HG03521 (cell line): ENCODE data around the gene MGA.

ENCODE experiments used
- ATAC-seq: cut with Tn5 transposase; IDR thresholded peaks from one replicate; pipeline ENCODE4 v1.9.1; 2021; ENCODE audit warnings: mild to moderate bottlenecking, moderate library complexity; ENCODE audit not compliant: unreplicated experiment

Gene MGA

GRCh38 chr15:41780266-41780665 lies 120.1 kb downstream of the MGA start:
- ATAC-seq: no peak

GRCh38 chr15:41780727-41781126 lies 120.5 kb downstream of the MGA start:
- ATAC-seq: no peak

- no peak for ATAC-seq
Observed at GRCh38 chr15:41782371-41783282, 122.4 kb downstream of the MGA start.

GRCh38 chr15:41783296-41783695 lies 123.1 kb downstream of the MGA start:
- no peak for ATAC-seq

GRCh38 chr15:41788262-41788661 lies 128.1 kb downstream of the MGA start:
- ATAC-seq: no peak

- no peak for ATAC-seq
Observed at GRCh38 chr15:41789236-41789635, 129.0 kb downstream of the MGA start.

GRCh38 chr15:41789662-41790061 lies 129.5 kb downstream of the MGA start:
- ATAC-seq: no peak

- no peak for ATAC-seq
Observed at GRCh38 chr15:41790169-41790568, 130.0 kb downstream of the MGA start.

GRCh38 chr15:41790756-41791546 lies 130.7 kb downstream of the MGA start:
- ATAC-seq: no peak

GRCh38 chr15:41791547-41791937 lies 131.3 kb downstream of the MGA start:
- no peak for ATAC-seq

GRCh38 chr15:41792000-41792637 lies 131.9 kb downstream of the MGA start:
- ATAC-seq: no peak

GRCh38 chr15:41794081-41794480 lies 133.9 kb downstream of the MGA start:
- ATAC-seq: no peak

- ATAC-seq: no peak
Observed at GRCh38 chr15:41795996-41796856, 136.0 kb downstream of the MGA start.

- no peak for ATAC-seq
Observed at GRCh38 chr15:41797201-41797944, 137.2 kb downstream of the MGA start.

- ATAC-seq: no peak
Observed at GRCh38 chr15:41798607-41799487, 138.6 kb downstream of the MGA start.

GRCh38 chr15:41799488-41799805 lies 139.2 kb downstream of the MGA start:
- no peak for ATAC-seq

GRCh38 chr15:41801185-41801584 lies 141.0 kb downstream of the MGA start:
- no peak for ATAC-seq

- no peak for ATAC-seq
Observed at GRCh38 chr15:41801850-41802455, 141.7 kb downstream of the MGA start.

GRCh38 chr15:41804361-41804760 lies 144.2 kb downstream of the MGA start:
- ATAC-seq: no peak
